Activated T-cell treated with anti-CD3 and anti-CD28 coated beads for 4 hours (primary cell): ENCODE measurements around the gene KRTAP10-7.
"Not testable (repeated sequence)": the region's sequence is repeated elsewhere in the genome, so short reads cannot be mapped to it uniquely, and the experiment has no call there.

ENCODE experiments used
- DNase-seq: peaks from one replicate; pipeline ENCODE4 v3.0.0-alpha.2; 2020

KRTAP10-7 gene

GRCh38 chr21:44637018-44637850 is 36.8 kb downstream of the KRTAP10-7 start, which contains the start of gene KRTAP10-10:
TSS of gene KRTAP10-10 (plus strand) at chr21:44637356. CDS start at chr21:44637418, 62 bp downstream.
- DNase-seq = no peak

GRCh38 chr21:44637851-44638348 is 37.5 kb downstream of the KRTAP10-7 start:
- DNase-seq = not testable (repeated sequence)

- not testable (repeated sequence) for DNase-seq
Measured at GRCh38 chr21:44638506-44639330, 38.3 kb downstream of the KRTAP10-7 start.

- DNase-seq = no peak
Measured at GRCh38 chr21:44639331-44639655, 38.9 kb downstream of the KRTAP10-7 start.

DNA sequence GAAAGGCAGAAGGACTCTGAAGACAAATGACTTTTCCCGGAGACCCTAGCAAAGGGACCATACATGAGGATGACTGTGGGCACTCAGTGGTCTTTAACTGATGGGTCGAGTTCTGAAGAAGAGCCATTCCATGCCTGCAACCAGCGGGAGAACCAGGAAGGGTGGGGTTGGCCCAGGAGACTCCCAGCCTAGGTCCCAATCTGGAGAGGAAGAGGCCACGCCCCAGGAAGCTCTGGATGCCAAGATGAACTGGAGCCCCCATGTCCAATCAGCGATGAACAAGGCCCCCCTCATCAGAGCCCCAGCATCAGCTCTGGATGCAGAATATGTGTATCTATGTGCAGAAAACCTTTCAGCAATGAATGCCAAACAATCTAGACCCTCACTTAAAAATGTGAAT is 40.4 kb downstream of the KRTAP10-7 start:
- DNase-seq = no peak

DNA sequence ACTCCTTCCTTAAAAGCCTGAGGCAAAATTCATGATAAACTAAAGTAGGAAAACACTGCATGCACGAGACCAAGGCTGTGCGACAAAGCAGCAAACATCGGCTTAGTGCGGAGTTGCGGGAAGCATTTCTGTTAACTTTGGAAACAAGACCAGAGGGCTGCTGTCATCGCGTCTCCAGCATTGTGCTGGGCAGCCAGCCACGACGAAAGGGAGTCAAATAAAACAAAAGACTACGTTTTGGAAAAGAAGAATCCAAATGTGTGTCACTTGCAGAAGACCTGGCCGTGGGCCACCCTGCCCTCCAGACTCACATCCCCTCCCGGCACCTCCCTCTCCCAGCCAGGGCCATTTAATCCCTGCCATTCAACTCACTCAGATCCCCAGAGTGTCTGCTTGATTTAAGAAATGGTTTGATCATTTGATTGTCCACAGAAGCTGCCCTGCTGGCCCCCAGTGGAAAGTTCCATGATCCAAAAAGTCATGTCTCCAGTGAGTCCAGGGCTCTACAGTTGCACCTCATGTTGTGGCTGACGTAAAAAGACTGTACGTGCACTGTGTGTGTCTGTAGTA is 43.4 kb downstream of the KRTAP10-7 start:
- DNase-seq = no peak

- DNase-seq = no peak
Measured at GRCh38 chr21:44644878-44645277, 44.5 kb downstream of the KRTAP10-7 start.

DNA sequence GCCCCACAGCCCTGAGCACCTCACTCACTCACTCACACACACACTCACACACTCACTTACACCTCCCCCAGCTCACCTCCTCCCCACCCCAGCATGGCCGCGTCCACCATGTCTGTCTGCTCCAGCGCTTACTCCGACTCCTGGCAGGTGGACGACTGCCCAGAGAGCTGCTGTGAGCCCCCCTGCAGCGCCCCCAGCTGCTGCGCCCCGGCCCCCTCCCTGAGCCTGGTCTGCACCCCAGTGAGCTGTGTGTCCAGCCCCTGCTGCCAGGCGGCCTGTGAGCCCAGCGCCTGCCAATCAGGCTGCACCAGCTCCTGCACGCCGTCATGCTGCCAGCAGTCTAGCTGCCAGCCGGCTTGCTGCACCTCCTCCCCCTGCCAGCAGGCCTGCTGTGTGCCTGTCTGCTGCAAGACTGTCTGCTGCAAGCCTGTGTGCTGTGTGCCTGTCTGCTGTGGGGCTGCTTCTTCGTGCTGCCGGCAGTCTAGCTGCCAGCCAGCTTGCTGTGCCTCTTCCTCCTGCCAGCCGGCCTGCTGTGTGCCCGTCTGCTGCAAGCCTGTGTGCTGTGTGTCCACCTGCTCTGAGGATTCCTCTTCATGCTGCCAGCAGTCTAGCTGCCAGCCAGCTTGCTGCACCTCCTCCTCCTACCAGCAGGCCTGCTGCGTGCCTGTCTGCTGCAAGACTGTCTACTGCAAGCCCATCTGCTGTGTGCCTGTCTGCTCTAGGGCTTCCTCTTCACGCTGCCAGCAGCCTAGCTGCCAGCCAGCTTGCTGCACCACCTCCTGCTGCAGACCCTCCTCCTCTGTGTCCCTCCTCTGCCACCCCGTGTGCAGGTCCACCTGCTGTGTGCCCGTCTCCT is 46.2 kb downstream of the KRTAP10-7 start, which contains the start of gene KRTAP10-11:
Gene KRTAP10-11 (plus strand): TSS at position 49 of the 856 bp plus-strand sequence. CDS start 45 bp downstream, at position 94.
- DNase-seq = not testable (repeated sequence)

DNA sequence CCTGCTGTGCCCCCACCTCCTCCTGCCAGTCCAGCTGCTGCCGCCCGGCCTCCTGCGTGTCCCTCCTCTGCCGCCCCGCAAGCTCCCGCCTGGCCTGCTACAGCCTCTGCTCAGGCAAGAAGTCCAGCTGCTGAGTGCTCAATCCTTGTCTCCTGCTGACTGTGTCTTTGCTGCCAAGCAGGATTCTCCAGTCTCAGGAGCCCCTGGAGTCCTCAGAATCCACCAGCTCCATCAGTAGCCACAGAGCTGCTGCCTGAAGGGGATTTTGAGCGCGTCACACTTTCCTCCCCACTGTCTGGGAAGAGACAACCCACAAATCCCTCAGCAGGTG is 46.8 kb downstream of the KRTAP10-7 start:
- no peak for DNase-seq

DNA sequence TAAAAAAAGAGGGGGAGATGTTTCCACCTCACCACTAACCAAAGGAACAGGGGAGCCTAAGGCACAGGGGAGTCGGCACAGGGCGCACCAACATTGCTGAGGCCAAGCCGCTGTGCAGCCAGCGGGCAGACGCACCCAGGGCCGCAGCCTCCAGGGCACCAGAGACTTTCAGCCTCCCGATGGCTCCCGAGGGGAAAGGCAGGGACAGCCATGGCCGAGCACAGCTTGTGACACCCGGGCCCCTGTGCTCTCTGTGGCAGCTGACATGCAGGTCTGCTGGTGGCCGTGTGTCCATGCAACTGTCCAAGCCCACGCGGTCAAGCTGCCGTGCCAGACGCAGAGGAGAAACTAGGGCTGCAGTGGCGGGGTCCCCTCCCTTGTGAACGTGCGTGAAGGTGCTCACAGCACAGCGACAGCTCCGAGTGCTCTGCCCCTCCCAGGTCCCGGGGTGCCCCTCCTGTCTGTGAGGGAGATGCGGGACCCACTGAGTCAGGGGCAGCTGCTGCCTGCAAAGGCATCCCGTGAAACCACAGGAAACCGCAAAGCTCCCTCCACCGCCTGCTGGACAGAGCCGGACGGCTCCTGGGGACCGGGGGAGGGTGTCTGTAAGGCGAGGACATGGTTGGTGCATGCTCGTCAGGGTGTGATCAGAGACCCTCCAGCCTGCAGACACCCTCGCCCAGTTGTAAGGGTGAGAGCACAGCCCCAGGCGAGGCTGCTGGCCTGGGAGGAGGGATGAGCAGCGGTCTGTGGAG is 48.3 kb downstream of the KRTAP10-7 start:
- no peak for DNase-seq

DNA sequence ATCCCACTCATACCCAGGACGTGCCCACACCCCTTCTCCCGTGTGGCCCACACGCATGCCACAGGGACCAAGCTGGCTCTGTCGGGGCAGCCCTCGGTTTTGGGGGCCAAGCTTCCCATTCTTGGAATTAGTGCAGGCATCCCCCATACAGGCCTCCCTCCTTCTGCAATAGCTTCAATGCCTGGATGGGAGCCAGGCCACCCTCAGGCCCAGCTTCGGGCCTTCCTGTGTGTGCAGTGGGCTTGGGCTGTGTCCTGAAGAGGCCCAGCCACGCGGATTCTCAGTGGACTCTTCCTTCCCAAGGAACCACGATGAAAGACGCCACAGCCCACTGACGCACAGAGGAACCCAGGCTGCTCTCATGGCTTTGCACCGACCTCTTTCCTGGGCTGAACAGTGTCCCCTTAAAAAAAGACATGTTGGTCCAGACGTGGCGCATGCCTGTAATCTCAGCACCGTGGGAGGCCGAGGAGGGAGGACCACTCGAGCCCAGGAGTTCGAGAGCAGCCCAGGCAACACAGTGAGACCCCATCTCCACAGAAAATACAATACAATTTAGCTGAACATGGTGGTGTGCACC is 49.2 kb downstream of the KRTAP10-7 start:
- DNase-seq = no peak

DNA sequence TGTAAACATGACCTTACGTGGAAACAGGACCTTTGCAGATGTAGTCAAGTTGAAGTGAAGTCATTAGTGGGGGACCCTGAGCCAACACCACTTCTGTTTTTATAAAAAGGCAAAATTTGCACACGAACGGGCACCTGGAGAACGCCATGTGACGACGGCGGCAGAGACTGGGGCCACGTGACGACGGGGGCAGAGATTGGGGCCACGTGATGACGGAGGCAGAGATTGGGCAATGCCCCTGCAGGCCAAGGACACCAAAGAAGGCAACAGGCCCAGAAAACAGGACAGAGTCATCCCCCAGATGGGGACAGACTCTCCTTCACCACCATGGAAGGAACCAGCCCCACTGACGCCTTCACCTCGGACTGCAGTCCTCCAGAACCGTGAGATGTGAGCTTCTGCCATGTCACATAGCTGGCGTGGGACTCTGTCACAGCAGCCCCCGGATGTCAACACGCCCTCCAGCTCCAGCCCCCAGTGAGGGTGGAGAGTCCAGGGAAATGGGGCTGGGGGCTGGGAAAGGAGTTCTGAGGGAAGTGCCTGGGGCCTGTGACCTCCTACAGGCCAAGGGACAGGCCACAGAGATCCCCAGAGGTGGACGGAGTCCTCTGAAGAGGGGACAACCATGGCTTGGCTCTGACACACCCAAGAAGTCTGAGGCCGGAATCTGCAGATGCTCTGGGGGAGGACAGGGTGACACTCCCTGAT is 50.0 kb downstream of the KRTAP10-7 start:
- DNase-seq = no peak

GRCh38 chr21:44650973-44651675 is 50.7 kb downstream of the KRTAP10-7 start:
- no peak for DNase-seq
